BJ (cell line): ENCODE data around the gene SFSWAP. TPM values are rescaled to one million over a fixed set of nuclear protein-coding genes. Genes with fewer than 3 reads are reported as not detected.

Experiments
- CTCF ChIA-PET: fragments of 350-600 bp; formaldehyde crosslinking; extraction: SDS; loops from one replicate; lab custom pipeline; 2021; ENCODE audit warnings: antibody characterized with exemption, inconsistent platforms; lab: Yijun Ruan, JAX
- POLR2A ChIA-PET: fragments of 300-600 bp; sonication (Branson Sonifier 250); formaldehyde crosslinking; extraction: SDS; loops from one replicate; lab custom pipeline; 2021; ENCODE audit warnings: antibody characterized with exemption; lab: Charles Lee
- DNase-seq: peaks from one replicate; pipeline ENCODE4 v3.0.0-alpha.2; 2011; ENCODE audit warnings: low read depth
- H3K27me3 ChIP-seq: 2 replicates; pipeline ENCODE4 v1.6.0; 2011; ENCODE audit warnings: low read length; ENCODE audit not compliant: control insufficient read depth, insufficient read depth
- H3K36me3 ChIP-seq: 2 replicates; pipeline ENCODE4 v1.5.1; 2011; ENCODE audit warnings: low read length; ENCODE audit not compliant: control insufficient read depth, insufficient read depth
- H3K4me3 ChIP-seq: 2 replicates; pipeline ENCODE4 v1.5.1; 2011; ENCODE audit warnings: low read depth, mild to moderate bottlenecking, control low read depth, low read length
- polyA plus RNA-seq: library from polyadenylated mRNA; depleted of rRNA; stranded (reverse); fragments of >200 nt; gene quantifications from 2 replicates; pipeline ENCODE4 v1.2.3, GENCODE V29; 2011
- TF ChIP-seq, protein P1 (sequence below): IDR thresholded peaks from 2 replicates; pipeline ENCODE4 v1.5.1; 2011; ENCODE audit warnings: low read depth, mild to moderate bottlenecking, control low read depth, inconsistent platforms, low read length, moderate library complexity; ENCODE audit not compliant: insufficient read depth

SFSWAP gene
- polyA plus RNA-seq, 1 experiment: 11.7 TPM

DNA sequence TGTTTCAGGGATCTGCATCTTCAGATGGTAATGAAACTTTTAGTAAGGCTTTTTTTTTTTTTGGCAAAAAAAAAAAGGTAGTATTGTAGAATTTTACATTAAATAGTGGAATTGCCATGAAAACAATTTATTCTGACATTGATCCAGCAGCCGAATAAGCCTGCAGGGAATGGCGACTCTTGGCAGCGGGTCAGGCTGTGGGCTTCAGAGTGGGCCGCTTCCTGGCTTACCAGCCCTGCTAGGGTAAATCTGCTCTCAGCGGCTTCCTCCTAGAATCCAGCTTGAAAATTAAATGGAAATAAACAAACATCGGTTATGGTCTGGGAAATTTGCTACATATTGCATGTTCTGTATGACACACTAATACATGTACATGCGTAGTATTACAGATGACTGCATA, 34.8 kb downstream of the SFSWAP start:
- Histone ChIP-seq H3K4me3 (no peak overlapping the region), H3K36me3 (peaks cover 24% of the 10 kb centered on the region), H3K27me3 (no peaks in the 10 kb centered on the region)
- no peak for DNase-seq
- TF ChIP-seq, protein P1, sequence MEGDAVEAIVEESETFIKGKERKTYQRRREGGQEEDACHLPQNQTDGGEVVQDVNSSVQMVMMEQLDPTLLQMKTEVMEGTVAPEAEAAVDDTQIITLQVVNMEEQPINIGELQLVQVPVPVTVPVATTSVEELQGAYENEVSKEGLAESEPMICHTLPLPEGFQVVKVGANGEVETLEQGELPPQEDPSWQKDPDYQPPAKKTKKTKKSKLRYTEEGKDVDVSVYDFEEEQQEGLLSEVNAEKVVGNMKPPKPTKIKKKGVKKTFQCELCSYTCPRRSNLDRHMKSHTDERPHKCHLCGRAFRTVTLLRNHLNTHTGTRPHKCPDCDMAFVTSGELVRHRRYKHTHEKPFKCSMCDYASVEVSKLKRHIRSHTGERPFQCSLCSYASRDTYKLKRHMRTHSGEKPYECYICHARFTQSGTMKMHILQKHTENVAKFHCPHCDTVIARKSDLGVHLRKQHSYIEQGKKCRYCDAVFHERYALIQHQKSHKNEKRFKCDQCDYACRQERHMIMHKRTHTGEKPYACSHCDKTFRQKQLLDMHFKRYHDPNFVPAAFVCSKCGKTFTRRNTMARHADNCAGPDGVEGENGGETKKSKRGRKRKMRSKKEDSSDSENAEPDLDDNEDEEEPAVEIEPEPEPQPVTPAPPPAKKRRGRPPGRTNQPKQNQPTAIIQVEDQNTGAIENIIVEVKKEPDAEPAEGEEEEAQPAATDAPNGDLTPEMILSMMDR: no peak
- ChIA-PET POLR2A (no interaction called here), CTCF (interaction anchor here (1.0 kb wide), 1 partner anchor 17 kb away, joined by 4 read pairs; no protein-coding TSS in a partner anchor)

DNA sequence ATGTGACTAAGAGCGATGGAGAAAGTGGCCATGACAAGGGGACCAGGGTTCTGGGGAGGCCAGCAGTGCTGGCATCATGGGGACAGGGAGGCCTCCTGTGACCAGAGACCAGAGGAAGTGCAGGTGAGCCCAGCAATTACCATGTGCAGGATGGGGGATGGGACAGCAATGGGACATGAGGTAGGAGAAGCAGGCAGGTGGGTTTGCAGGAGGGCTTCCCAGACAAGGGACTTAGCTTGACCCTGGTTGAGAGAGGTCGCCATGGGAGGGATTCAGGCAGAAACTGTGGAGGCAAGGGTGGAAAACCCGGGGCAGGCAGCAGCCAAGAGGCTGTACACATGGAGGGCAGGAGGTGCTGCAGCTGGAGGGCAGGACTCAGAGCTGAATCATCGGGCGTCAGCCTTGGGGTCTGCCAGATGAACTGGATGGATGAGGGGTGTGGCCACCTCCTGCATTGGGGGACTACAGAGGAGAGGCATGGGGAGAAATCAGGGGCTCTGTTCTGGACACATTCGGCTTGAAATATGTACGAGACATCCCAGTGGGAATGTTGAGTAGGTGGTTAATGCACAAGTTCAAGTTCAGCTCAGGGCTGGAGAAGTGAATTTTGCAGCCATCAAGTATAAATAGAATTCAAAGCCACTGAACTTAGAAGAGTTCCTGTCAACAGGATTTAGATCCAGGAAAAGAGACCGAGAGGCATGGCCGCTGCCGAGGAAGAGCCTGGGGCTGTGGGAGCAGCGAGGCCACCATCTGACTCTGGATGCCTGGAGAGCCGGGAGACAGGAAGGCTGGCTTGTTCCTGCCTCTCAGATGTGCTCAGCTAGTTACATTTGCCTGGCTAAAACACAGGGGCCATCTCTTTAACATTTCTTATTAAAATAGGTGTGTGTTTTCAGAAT, 36.6 kb downstream of the SFSWAP start:
- Histone ChIP-seq H3K27me3 (no peaks in the 10 kb centered on the region), H3K4me3 (no peak overlapping the region), H3K36me3 (peaks cover 23% of the 10 kb centered on the region)
- POLR2A ChIA-PET: no interaction called here
- TF ChIP-seq, protein P1: no peak
- DNase-seq: no peak
- CTCF ChIA-PET: interaction anchor here (1.1 kb wide), 1 partner anchor 10 kb away, joined by 3 read pairs; no protein-coding TSS in a partner anchor

DNA sequence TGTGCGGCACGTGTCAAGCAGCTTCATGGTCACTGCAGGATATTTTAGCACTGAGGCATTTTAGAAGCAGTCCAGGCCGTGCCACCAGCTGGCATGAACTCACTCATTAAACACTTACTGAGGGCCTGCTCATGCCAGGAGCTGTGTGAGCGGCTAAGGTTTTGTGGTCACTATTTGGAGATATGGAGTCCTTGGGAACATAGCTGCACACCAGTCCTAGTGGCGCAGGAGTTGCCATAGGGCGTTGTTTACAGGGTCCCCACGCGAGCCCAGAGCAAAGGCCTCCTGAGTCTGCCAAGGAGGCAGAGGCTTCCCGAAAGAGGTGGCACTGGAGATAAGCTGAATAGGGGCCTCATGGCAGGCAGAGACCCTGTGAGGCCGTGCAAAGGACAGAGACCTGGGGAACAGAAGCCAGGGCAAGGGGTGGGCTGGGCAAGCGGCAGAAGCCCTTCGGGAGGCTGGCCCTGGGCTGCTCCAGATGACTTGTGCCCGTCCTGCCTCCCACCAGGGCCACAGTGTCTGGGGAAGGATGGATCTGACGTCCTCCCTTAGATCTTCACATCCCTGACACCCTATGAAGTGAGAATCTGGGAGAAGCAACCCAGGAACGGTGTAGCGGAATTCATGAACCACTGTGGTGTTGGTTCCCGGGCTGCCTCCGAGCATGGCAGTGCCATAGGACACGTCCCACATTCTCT, 38.9 kb downstream of the SFSWAP start:
- CTCF ChIA-PET: interaction anchor here (1.9 kb wide), 1 partner anchor 10 kb away, joined by 6 read pairs; no protein-coding TSS in a partner anchor

DNA sequence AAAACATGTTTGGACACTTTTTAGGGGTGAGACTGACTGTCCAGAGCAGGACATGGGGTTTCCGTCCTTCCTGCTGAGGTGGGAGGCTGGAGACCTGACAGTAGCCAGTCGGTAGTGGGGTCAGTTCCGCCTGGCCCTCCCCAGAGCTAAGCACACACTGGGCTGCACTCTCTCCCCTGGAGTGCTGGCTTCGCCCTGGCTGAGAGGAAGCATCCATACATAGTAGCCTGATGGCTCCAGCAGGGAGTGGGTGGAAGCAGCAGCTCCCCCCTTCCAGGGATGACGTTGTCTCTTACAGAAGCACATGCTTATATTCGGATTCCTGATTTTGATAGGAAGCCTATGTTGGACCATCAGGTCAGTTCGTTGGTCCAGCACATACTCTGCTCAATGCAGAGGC, 40.4 kb downstream of the SFSWAP start:
- CTCF ChIA-PET: no interaction called here
- Histone ChIP-seq H3K36me3 (peaks cover 31% of the 10 kb centered on the region), H3K27me3 (no peaks in the 10 kb centered on the region), H3K4me3 (no peak overlapping the region)
- DNase-seq: no peak
- POLR2A ChIA-PET: no interaction called here
- TF ChIP-seq, protein P1: no peak

More for the DNA sequence above, 38.9 kb downstream of the SFSWAP start:
- no peak for DNase-seq
- Histone ChIP-seq H3K4me3 (no peak overlapping the region), H3K27me3 (no peaks in the 10 kb centered on the region), H3K36me3 (peaks cover 29% of the 10 kb centered on the region)
- POLR2A ChIA-PET: no interaction called here
- TF ChIP-seq, protein P1: no peak

DNA sequence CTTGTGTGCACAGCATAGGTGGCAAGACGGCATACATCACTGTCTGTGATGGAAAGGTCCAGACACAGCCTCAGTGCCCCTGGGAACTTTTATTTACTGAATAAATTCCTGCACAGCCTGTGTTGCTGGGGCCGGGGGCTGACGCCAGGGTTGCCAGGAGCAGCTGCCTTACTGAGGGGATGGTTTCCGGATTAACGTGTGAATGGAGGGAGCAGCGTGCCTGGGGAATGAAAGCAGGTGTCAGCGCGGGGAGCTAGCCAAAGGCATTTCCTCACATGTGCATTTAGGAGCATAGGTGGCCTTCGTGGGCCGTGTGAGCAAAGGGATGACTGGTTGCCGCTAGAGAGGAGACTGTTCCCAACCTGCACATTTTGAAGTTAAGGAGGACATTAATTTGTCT, 41.6 kb downstream of the SFSWAP start:
- Histone ChIP-seq H3K36me3 (peaks cover 35% of the 10 kb centered on the region), H3K27me3 (no peaks in the 10 kb centered on the region), H3K4me3 (no peak overlapping the region)
- POLR2A ChIA-PET: no interaction called here
- TF ChIP-seq, protein P1: no peak
- no peak for DNase-seq
- CTCF ChIA-PET: no interaction called here
